IMR-90 (cell line): ENCODE results near the gene CTIF. TPM values are rescaled to one million over a fixed set of nuclear protein-coding genes. Genes with fewer than 3 reads are reported as not detected.
"Not testable (repeated sequence)": the region's sequence is repeated elsewhere in the genome, so short reads cannot be mapped to it uniquely, and the experiment has no call there.

Source experiments
- ATAC-seq: fragments of 200-7000 bp; cut with Tn5 transposase; 2 replicates; pipeline ENCODE4 v1.9.1; 2020; ENCODE audit warnings: low read depth, mild to moderate bottlenecking, moderate library complexity
- BruUV-seq: library from RNA; stranded (reverse); fragments of 400-500 nt; replicated peaks from 2 replicates; lab custom pipeline; 2021; lab: Mats Ljungman, UMichigan
- CTCF ChIA-PET: fragments of 300-600 bp; formaldehyde crosslinking; extraction: SDS; loops from one replicate; lab custom pipeline; 2021; ENCODE audit warnings: antibody characterized with exemption; lab: Yijun Ruan, JAX
- POLR2A ChIA-PET: fragments of 300-600 bp; sonication (Branson Sonifier 250); formaldehyde crosslinking; loops from one replicate; lab custom pipeline; 2022; ENCODE audit warnings: antibody characterized with exemption; ENCODE audit not compliant: unreplicated experiment; lab: Charles Lee
- DNase-seq: peaks from one replicate; pipeline ENCODE4 v3.0.0; 2013
- H2AFZ ChIP-seq: replicated peaks from 2 replicates; pipeline ENCODE3; 2013; ENCODE audit warnings: low read length, mild to moderate bottlenecking; ENCODE audit not compliant: poor library complexity
- H2AK5ac ChIP-seq: 2 replicates; pipeline ENCODE4 v1.6.1; 2013; ENCODE audit warnings: low read depth, low read length, inconsistent platforms
- H2AK9ac ChIP-seq: replicated peaks from 2 replicates; pipeline ENCODE3; 2013; ENCODE audit warnings: mild to moderate bottlenecking, low read depth, low read length, moderate library complexity; ENCODE audit not compliant: poor library complexity
- H2BK120ac ChIP-seq: 2 replicates; pipeline ENCODE4 v1.6.1; 2013; ENCODE audit warnings: low read depth, low read length, inconsistent platforms
- H2BK15ac ChIP-seq: 3 replicates; pipeline ENCODE4 v1.6.1; 2013; ENCODE audit warnings: low read depth, low read length, inconsistent platforms
- H2BK20ac ChIP-seq: 2 replicates; pipeline ENCODE4 v1.6.1; 2013; ENCODE audit warnings: low read depth, mild to moderate bottlenecking, inconsistent platforms, low read length, moderate library complexity
- H2BK5ac ChIP-seq: 2 replicates; pipeline ENCODE4 v1.6.1; 2013; ENCODE audit warnings: mild to moderate bottlenecking, low read depth, low read length, inconsistent platforms; ENCODE audit not compliant: poor library complexity, severe bottlenecking
- H3K14ac ChIP-seq: replicated peaks from 2 replicates; pipeline ENCODE4 v1.6.1; 2013; ENCODE audit warnings: low read depth, low read length, inconsistent platforms
- H3K18ac ChIP-seq: 2 replicates; pipeline ENCODE4 v1.6.1; 2013; ENCODE audit warnings: low read depth, low read length, control low read depth
- H3K23ac ChIP-seq: 2 replicates; pipeline ENCODE4 v1.6.1; 2013; ENCODE audit warnings: low read depth, low read length, inconsistent platforms
- H3K27ac ChIP-seq: 2 replicates; pipeline ENCODE4 v1.5.1; 2013; ENCODE audit warnings: mild to moderate bottlenecking, control low read depth, low read length; ENCODE audit not compliant: insufficient read depth
- H3K27me3 ChIP-seq: 2 replicates; pipeline ENCODE4 v1.6.1; 2013; ENCODE audit warnings: low read length; ENCODE audit not compliant: control insufficient read depth, insufficient read depth
- H3K36me3 ChIP-seq: 2 replicates; pipeline ENCODE4 v1.6.1; 2013; ENCODE audit warnings: low read length, mixed read lengths; ENCODE audit not compliant: control insufficient read depth, insufficient read depth
- H3K4ac ChIP-seq: 2 replicates; pipeline ENCODE4 v1.6.1; 2013; ENCODE audit warnings: low read depth, low read length, inconsistent platforms
- H3K4me1 ChIP-seq: 2 replicates; pipeline ENCODE4 v1.6.1; 2013; ENCODE audit warnings: low read length, mixed read lengths; ENCODE audit not compliant: control insufficient read depth, insufficient read depth
- H3K4me2 ChIP-seq: 2 replicates; pipeline ENCODE4 v1.6.1; 2013; ENCODE audit warnings: low read depth, mild to moderate bottlenecking, control low read depth, low read length, moderate library complexity
- H3K4me3 ChIP-seq: 2 replicates; pipeline ENCODE4 v1.5.1; 2013; ENCODE audit warnings: low read depth, mild to moderate bottlenecking, control low read depth, low read length, moderate library complexity; ENCODE audit not compliant: insufficient read depth
- H3K56ac ChIP-seq: 2 replicates; pipeline ENCODE4 v1.6.1; 2013; ENCODE audit warnings: low read length, inconsistent platforms; ENCODE audit not compliant: insufficient read depth; ENCODE audit errors: extremely low read depth
- H3K79me1 ChIP-seq, 2 experiments: 2 replicates each; pipeline ENCODE4 v1.6.1; 2013; ENCODE audit warnings: low read length in 2 of 2, inconsistent platforms in 1 of 2, low read depth in 1 of 2
- H3K9ac ChIP-seq: 2 replicates; pipeline ENCODE4 v1.6.1; 2013; ENCODE audit warnings: low read depth, low read length, control low read depth
- H3K9me1 ChIP-seq: 2 replicates; pipeline ENCODE4 v1.6.1; 2013; ENCODE audit warnings: low read length, inconsistent platforms; ENCODE audit not compliant: insufficient read depth
- H3K9me3 ChIP-seq: 2 replicates; pipeline ENCODE4 v1.6.1; 2013; ENCODE audit warnings: low read length; ENCODE audit not compliant: control insufficient read depth, insufficient read depth
- H4K20me1 ChIP-seq: 2 replicates; pipeline ENCODE4 v1.6.1; 2013; ENCODE audit warnings: low read length, inconsistent platforms; ENCODE audit not compliant: insufficient read depth
- H4K5ac ChIP-seq: 2 replicates; pipeline ENCODE4 v1.6.1; 2013; ENCODE audit warnings: mild to moderate bottlenecking, low read depth, low read length, control low read depth
- H4K8ac ChIP-seq, 2 experiments: 2 replicates each; pipeline ENCODE4 v1.6.1; 2013; ENCODE audit warnings: low read depth in 2 of 2, low read length in 2 of 2, control low read depth in 1 of 2, inconsistent platforms in 1 of 2
- H4K91ac ChIP-seq: 2 replicates; pipeline ENCODE4 v1.6.1; 2013; ENCODE audit warnings: low read depth, low read length, inconsistent platforms; ENCODE audit not compliant: insufficient read depth
- WGBS, 2 experiments: methylation state at CpG; one replicate each; pipeline versions ENCODE4 v1.1.5 to v1.1.7; 2013; ENCODE audit warnings: missing lambda C conversion rate in 2 of 2; ENCODE audit not compliant: insufficient read length in 1 of 2; ENCODE audit errors: extremely low coverage in 2 of 2; 5-methylcytosine and 5-hydroxymethylcytosine counted together
- dilution Hi-C: fragments of 300-500 bp; cut with HindIII; formaldehyde crosslinking; loops from one replicate; pipeline ENCODE4 v1.14.3; 2018; ENCODE audit warnings: low sequenced_read_pairs; ENCODE audit not compliant: unreplicated experiment
- in situ Hi-C: fragments of 300-500 bp; cut with MboI; formaldehyde crosslinking; loops from 3 replicates; pipeline ENCODE4 v1.14.3; 2019; ENCODE audit warnings: low sequenced_read_pairs, inconsistent platforms, mixed read lengths
- intact Hi-C: fragments of 100-400 bp; cut with micrococcal nuclease; formaldehyde crosslinking; loops from 2 replicates; pipeline ENCODE4 v1.10.0; 2022
- polyA plus RNA-seq, 3 experiments: library from polyadenylated mRNA; depleted of rRNA; stranded (reverse); fragments of >200 nt; gene quantifications; 2 replicates each; pipeline ENCODE4 v1.2.3, GENCODE V29; 2012; ENCODE audit warnings: low replicate concordance in 1 of 3
- total RNA-seq: library from RNA; depleted of rRNA; stranded (reverse); fragments of >200 nt; gene quantifications from 2 replicates; pipeline ENCODE4 v1.2.3, GENCODE V29; 2012

Gene CTIF
- total and polyA plus RNA-seq, 2 of the 4 experiments (the other 2 are of a cell fraction): 25.1 to 57.0 TPM

DNA sequence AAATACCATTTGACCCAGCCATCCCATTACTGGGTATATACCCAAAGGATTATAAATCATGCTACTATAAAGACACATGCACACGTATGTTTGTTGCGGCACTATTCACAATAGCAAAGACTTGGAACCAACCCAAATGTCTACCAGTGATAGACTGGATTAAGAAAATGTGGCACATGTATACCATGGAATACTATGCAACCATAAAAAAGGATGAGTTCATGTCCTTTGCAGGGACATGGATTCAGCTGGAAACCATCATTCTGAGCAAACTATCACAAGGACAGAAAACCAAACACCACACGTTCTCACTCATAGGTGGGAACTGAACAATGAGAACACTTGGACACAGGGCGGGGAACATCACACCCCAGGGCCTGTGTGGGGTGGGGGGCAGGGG, 115.8 kb downstream of the CTIF start:
- H4K91ac ChIP-seq, H3K18ac ChIP-seq, H2BK120ac ChIP-seq, POLR2A ChIA-PET, intact Hi-C loops, H2BK15ac ChIP-seq, H3K36me3 ChIP-seq, dilution Hi-C loops, H3K4me3 ChIP-seq, H2AK9ac ChIP-seq, H3K23ac ChIP-seq, ATAC-seq, H2BK5ac ChIP-seq, H3K9ac ChIP-seq, DNase-seq, H3K14ac ChIP-seq, H4K5ac ChIP-seq, CTCF ChIA-PET, H4K8ac ChIP-seq, H2AFZ ChIP-seq, H3K9me3 ChIP-seq, H3K27me3 ChIP-seq, BruUV-seq, H2AK5ac ChIP-seq, H3K4ac ChIP-seq, H3K56ac ChIP-seq, H2BK20ac ChIP-seq, H3K27ac ChIP-seq, H3K4me2 ChIP-seq, in situ Hi-C loops: not testable (repeated sequence)
- peaks cover 15% of the 10 kb centered on the region for H3K4me1 ChIP-seq
- WGBS, 2 experiments: no CpG with 5 or more reads among the region's 4 CpGs
- H4K20me1 ChIP-seq: peaks cover 37% of the 10 kb centered on the region
- H3K79me1 ChIP-seq: peaks cover 24 to 46% of the 10 kb centered on the region in 2 experiments
- peaks cover 29% of the 10 kb centered on the region for H3K9me1 ChIP-seq
